ENCODE results near the gene HABP2. TPM values are rescaled to one million over a fixed set of nuclear protein-coding genes. Genes with fewer than 3 reads are reported as not detected.

Gene HABP2
- total and polyA plus RNA-seq, 9 of the 15 experiments (the other 6 are each of a cell fraction or from before 2014, with no cell fraction given) = 0.09 TPM; not detected in 8

DNA sequence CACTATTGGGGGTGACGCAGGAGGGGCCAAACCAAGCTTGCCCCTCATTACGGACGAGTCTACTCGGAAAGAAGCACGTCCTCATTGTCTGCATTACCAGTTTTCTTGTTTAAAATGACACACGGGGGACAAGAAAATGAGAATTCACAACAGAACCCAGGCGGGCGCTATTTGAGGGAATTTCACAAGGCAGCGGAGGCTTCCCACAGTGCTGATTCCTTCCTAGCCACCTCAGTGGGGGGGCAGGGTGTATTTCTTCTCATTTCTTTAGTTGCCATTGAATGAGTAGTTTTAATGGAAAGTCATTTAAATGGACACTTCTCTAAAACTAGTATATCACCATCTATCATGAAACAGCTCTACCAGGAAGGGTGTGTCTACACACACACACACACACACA is 68.1 kb downstream of the HABP2 start:
- in situ Hi-C loops (cut with MboI) = no loop called here

DNA sequence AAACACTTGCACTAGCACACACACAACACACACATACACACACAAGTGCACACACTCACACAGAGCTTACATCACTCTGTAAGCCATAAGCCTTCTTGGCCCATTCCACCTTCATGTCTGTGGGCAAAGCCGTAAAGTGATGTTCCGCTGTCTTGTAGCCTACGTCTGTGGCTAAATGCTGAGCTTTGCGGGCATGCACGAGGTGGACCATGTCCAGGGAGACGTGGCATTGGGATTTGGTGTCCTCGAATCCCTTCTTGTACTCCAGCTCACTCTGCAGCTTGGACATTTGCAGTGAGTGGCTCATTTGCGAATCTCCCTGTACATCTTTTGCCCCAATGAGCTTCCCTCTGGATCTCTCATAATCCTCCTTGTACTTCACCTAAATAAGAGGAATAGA is 68.9 kb downstream of the HABP2 start:
- TF ChIP-seq SUPT5H (IDR thresholded peaks at IDR 0.05) = no peak
- no peak for TF ChIP-seq STAT5B (CRISPR knock-in tag; IDR thresholded peaks at IDR 0.05)
- TF ChIP-seq TRIM28 (IDR thresholded peaks at IDR 0.05) = no peak
- no peak for TF ChIP-seq GATAD2A (IDR thresholded peaks at IDR 0.05)
- Histone ChIP-seq H3K9ac (ENCODE audit: insufficient read depth in 1 of 2, low read depth in 2 of 2, low read length in 2 of 2) (no peak overlapping the region), H3K4me1 (replicated peaks in 1 of 2; ENCODE audit: control insufficient read depth in 2 of 2, insufficient read depth in 2 of 2, low read length in 2 of 2) (no peaks in the 10 kb centered on the region; a peak in 1 of 5 replicates), H3K27ac (ENCODE audit: extremely low read depth, low read depth, low read length) (no peak overlapping the region), H2AFZ (ENCODE audit: low read depth, low read length) (no peak overlapping the region), H3K9me1 (ENCODE audit: control insufficient read depth, insufficient read depth, low read length) (no peaks in the 10 kb centered on the region), H3K9me3 (replicated peaks; ENCODE audit: control insufficient read depth, insufficient read depth, low read depth, low read length) (no peaks in the 10 kb centered on the region), H3K4me2 (ENCODE audit: insufficient read depth, low read length) (no peak overlapping the region), H4K20me1 (replicated peaks; ENCODE audit: control insufficient read depth, insufficient read depth, low read length) (no peaks in the 10 kb centered on the region), H3K4me3 (no peak overlapping the region), H3K79me2 (ENCODE audit: control insufficient read depth, insufficient read depth, low read length) (no peaks in the 10 kb centered on the region), H3K36me3 (ENCODE audit: control insufficient read depth, insufficient read depth, low read length) (no peaks in the 10 kb centered on the region), H3K27me3 (ENCODE audit: control insufficient read depth in 2 of 2, insufficient read depth in 2 of 2, low read length in 2 of 2) (peaks cover 0 to 41% of the 10 kb centered on the region in 2 experiments; a peak in 3 of 5 replicates)
- FAIRE-seq = no peak
- WGBS (ENCODE audit: insufficient coverage, low coverage, missing lambda C conversion rate) = 0% methylated on average over 7 of the region's 8 CpGs
- CTCF ChIA-PET (ENCODE audit: low intra/inter-chr PET ratio) = no interaction called here
- no peak for DNase-seq (ENCODE audit: extremely low read depth in 1 of 4, low spot score in 3 of 4)
- ATAC-seq = no peak
- in situ Hi-C loops (cut with MboI) = no loop called here
- intact Hi-C loops (cut with micrococcal nuclease) = no loop called here
- POLR2A ChIA-PET = no interaction called here
- BruUV-seq (replicated peaks) = no TSS peak

More for the DNA sequence above, 68.1 kb downstream of the HABP2 start:
- Histone ChIP-seq H3K4me3 (no peak overlapping the region), H2AFZ (ENCODE audit: low read depth, low read length) (no peak overlapping the region), H3K4me2 (ENCODE audit: insufficient read depth, low read length) (no peak overlapping the region), H3K27me3 (ENCODE audit: control insufficient read depth in 2 of 2, insufficient read depth in 2 of 2, low read length in 2 of 2) (peaks cover 0 to 34% of the 10 kb centered on the region in 2 experiments; a peak in 3 of 5 replicates), H3K9ac (ENCODE audit: insufficient read depth in 1 of 2, low read depth in 2 of 2, low read length in 2 of 2) (no peak overlapping the region), H3K36me3 (ENCODE audit: control insufficient read depth, insufficient read depth, low read length) (no peaks in the 10 kb centered on the region), H4K20me1 (replicated peaks; ENCODE audit: control insufficient read depth, insufficient read depth, low read length) (no peaks in the 10 kb centered on the region), H3K27ac (ENCODE audit: extremely low read depth, low read depth, low read length) (no peak overlapping the region), H3K9me3 (replicated peaks; ENCODE audit: control insufficient read depth, insufficient read depth, low read depth, low read length) (no peaks in the 10 kb centered on the region), H3K9me1 (ENCODE audit: control insufficient read depth, insufficient read depth, low read length) (no peaks in the 10 kb centered on the region), H3K79me2 (ENCODE audit: control insufficient read depth, insufficient read depth, low read length) (no peaks in the 10 kb centered on the region), H3K4me1 (replicated peaks in 1 of 2; ENCODE audit: control insufficient read depth in 2 of 2, insufficient read depth in 2 of 2, low read length in 2 of 2) (no peaks in the 10 kb centered on the region; a peak in 1 of 5 replicates)
- no peak for ATAC-seq
- TF ChIP-seq SMARCA4 (IDR thresholded peaks at IDR 0.05) (no peak), SMAD4 (CRISPR knock-in tag; conservative IDR thresholded peaks at IDR 0.05) (no peak), SMARCB1 (IDR thresholded peaks at IDR 0.05; ENCODE audit: insufficient read length, low read depth) (no peak), E2F3 (CRISPR knock-in tag; IDR thresholded peaks at IDR 0.05) (no peak), CC2D1A (IDR thresholded peaks at IDR 0.05) (no peak), KLF16 (IDR thresholded peaks at IDR 0.05) (no peak), SMAD3 (CRISPR knock-in tag; conservative IDR thresholded peaks at IDR 0.05) (no peak), ZNF143 (CRISPR knock-in tag; IDR thresholded peaks at IDR 0.05) (no peak), DMBX1 (CRISPR knock-in tag; IDR thresholded peaks at IDR 0.05; ENCODE audit: borderline replicate concordance) (no peak)
- intact Hi-C loops (cut with micrococcal nuclease) = no loop called here
- DNase-seq (ENCODE audit: extremely low read depth in 1 of 4, low spot score in 3 of 4) = no peak
- POLR2A ChIA-PET = no interaction called here
- CTCF ChIA-PET (ENCODE audit: low intra/inter-chr PET ratio) = no interaction called here
- BruUV-seq (replicated peaks) = no TSS peak
- 15% methylated on average over 9 of the region's 9 CpGs for WGBS (ENCODE audit: insufficient coverage, low coverage, missing lambda C conversion rate)
- no peak for FAIRE-seq
